ENCODE measurements around the gene WDR82. TPM values are rescaled to one million over a fixed set of nuclear protein-coding genes. Genes with fewer than 3 reads are reported as not detected.

Gene WDR82
- total and polyA plus RNA-seq, 9 of the 15 experiments (the other 6 are each of a cell fraction or from before 2014, with no cell fraction given) = 6.4 to 62.9 (median 37.1) TPM

GRCh38 chr3:52240059-52240885 is 38.2 kb downstream of the WDR82 start (continued):
- TF ChIP-seq U2AF2 (optimal IDR thresholded peaks at IDR 0.05; ENCODE audit: low read depth, low read length) = no peak
- TF ChIP-seq SOX6 (IDR thresholded peaks at IDR 0.05) = 0 out of 2 replicates have a peak, but pooled peaks have one; percentile 26
- TF ChIP-seq FOXK2 (conservative IDR thresholded peaks at IDR 0.05 in 1 of 2, IDR thresholded peaks at IDR 0.05 in 1 of 2; ENCODE audit: low read depth in 2 of 2) = peak in 1 of 2 experiments; percentile 20; a peak in 2 of 4 replicates
- peak; percentile 6 to 22; a peak in 1 of 4 replicates for TF ChIP-seq NRF1 (conservative IDR thresholded peaks at IDR 0.05 in 1 of 2, IDR thresholded peaks at IDR 0.05 in 1 of 2)
- TF ChIP-seq TCF7 (IDR thresholded peaks at IDR 0.05; ENCODE audit: borderline replicate concordance) = no peak
- TF ChIP-seq NR2C2 (CRISPR knock-in tag; IDR thresholded peaks at IDR 0.05) = no peak
- peak; percentile 46; the same call in 1 of the 2 replicates for TF ChIP-seq NR2C2 (tag; IDR thresholded peaks at IDR 0.05)
- TF ChIP-seq LCOR (CRISPR knock-in tag; IDR thresholded peaks at IDR 0.05) = 0 out of 2 replicates have a peak, but pooled peaks have one; percentile 19
- TF ChIP-seq MYC (IDR thresholded peaks at IDR 0.05; ENCODE audit: low read depth, low read length) = peak; percentile 87
- no peak for TF ChIP-seq MYC (CRISPR knock-in tag; IDR thresholded peaks at IDR 0.05; ENCODE audit: borderline replicate concordance, low read depth)
- peak; percentile 29; the same call in 1 of the 2 replicates for TF ChIP-seq ELF1 (tag; IDR thresholded peaks at IDR 0.05)
- peak; percentile 34 for TF ChIP-seq EP300 (IDR thresholded peaks at IDR 0.05; ENCODE audit: low read length)
- TF ChIP-seq NBN (IDR thresholded peaks at IDR 0.05; ENCODE audit: low read depth) = 0 out of 2 replicates have a peak, but pooled peaks have one; percentile 21
- peak in 1 of 2 experiments; percentile 27; a peak in 2 of 4 replicates for TF ChIP-seq RAD21 (CRISPR knock-in tag; conservative IDR thresholded peaks at IDR 0.05 in 1 of 2, IDR thresholded peaks at IDR 0.05 in 1 of 2)
- peak; percentile 86 for TF ChIP-seq EP400 (IDR thresholded peaks at IDR 0.05)
- TF ChIP-seq ZBTB49 (CRISPR knock-in tag; IDR thresholded peaks at IDR 0.05; ENCODE audit: borderline replicate concordance) = no peak
- TF ChIP-seq KDM1A (IDR thresholded peaks at IDR 0.05) = 0 out of 4 replicates have a peak, but pooled peaks of 1 of the 2 experiments have one; percentile 11
- no peak for TF ChIP-seq GTF2A2 (tag; IDR thresholded peaks at IDR 0.05)
- TF ChIP-seq ARID1B (IDR thresholded peaks at IDR 0.05) = no peak
- no peak for TF ChIP-seq NR4A1 (CRISPR knock-in tag; IDR thresholded peaks at IDR 0.05)
- peak; percentile 26; the same call in 1 of the 2 replicates for TF ChIP-seq NR4A1 (tag; IDR thresholded peaks at IDR 0.05)
- peak; percentile 84 for TF ChIP-seq ATF4 (CRISPR knock-in tag; IDR thresholded peaks at IDR 0.05)
- TF ChIP-seq CREB3L1 (IDR thresholded peaks at IDR 0.05; ENCODE audit: borderline replicate concordance, low read depth) = 0 out of 2 replicates have a peak, but pooled peaks have one; percentile 49
- TF ChIP-seq ZFPM2 (CRISPR knock-in tag; IDR thresholded peaks at IDR 0.05) = no peak
